ENCODE measurements around the gene HFE.

DNA sequence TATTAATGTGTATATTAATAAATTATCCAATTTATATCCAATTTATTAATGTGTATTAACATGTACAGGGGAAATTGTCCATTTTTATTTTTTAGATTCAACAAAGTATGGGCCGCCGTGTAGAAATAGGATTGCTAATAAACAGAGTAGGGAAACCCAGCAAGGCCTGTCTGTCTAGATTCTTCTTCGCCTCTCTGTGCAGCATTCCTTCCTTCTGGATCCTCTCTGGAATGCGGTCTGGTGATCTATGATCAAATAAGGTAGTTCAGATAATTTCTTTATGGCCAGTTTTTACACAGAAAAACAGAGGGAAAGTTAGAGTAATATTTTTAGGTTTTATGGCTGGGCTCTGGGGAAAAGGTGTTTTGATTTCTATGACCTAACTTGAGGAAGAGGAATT is 19.9 kb upstream of the HFE start:
- TF ChIP-seq POLR2AphosphoS5 (IDR thresholded peaks at IDR 0.05; ENCODE audit: low read depth, low read length) = no peak
- TF ChIP-seq POLR2A (IDR thresholded peaks at IDR 0.05; ENCODE audit: low read depth, low read length) = no peak
- no peak for TF ChIP-seq TAF1 (IDR thresholded peaks at IDR 0.05; ENCODE audit: borderline replicate concordance, low read depth, low read length)

Measured in GM12892 (cell line).